Loucy (cell line): ENCODE results near the gene ZFAND2B.

Experiments
- EZH2phosphoT487 ChIP-seq: fragments of 200-600 bp; IDR thresholded peaks from 2 replicates; pipeline ENCODE4 v1.6.1; 2018; ENCODE audit warnings: antibody characterized with exemption, mild to moderate bottlenecking, moderate library complexity, borderline replicate concordance
- TF ChIP-seq, protein P1 (sequence below): fragments of 200-600 bp; sonication (generic); conservative IDR thresholded peaks from 2 replicates; pipeline ENCODE4 v1.5.1; 2014; ENCODE audit warnings: mild to moderate bottlenecking, antibody characterized with exemption, low read length

GRCh38 chr2:219210886-219211362 is 4.3 kb downstream of the ZFAND2B start:
- TF ChIP-seq, protein P1, sequence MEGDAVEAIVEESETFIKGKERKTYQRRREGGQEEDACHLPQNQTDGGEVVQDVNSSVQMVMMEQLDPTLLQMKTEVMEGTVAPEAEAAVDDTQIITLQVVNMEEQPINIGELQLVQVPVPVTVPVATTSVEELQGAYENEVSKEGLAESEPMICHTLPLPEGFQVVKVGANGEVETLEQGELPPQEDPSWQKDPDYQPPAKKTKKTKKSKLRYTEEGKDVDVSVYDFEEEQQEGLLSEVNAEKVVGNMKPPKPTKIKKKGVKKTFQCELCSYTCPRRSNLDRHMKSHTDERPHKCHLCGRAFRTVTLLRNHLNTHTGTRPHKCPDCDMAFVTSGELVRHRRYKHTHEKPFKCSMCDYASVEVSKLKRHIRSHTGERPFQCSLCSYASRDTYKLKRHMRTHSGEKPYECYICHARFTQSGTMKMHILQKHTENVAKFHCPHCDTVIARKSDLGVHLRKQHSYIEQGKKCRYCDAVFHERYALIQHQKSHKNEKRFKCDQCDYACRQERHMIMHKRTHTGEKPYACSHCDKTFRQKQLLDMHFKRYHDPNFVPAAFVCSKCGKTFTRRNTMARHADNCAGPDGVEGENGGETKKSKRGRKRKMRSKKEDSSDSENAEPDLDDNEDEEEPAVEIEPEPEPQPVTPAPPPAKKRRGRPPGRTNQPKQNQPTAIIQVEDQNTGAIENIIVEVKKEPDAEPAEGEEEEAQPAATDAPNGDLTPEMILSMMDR = no peak
- TF ChIP-seq EZH2phosphoT487 = no peak
